K562 (cell line): ENCODE data around the gene ITGA3. TPM values are rescaled to one million over a fixed set of nuclear protein-coding genes. Genes with fewer than 3 reads are reported as not detected.

Experiments
- ADNP ChIP-seq: fragments of 200-800 bp; sonication (Bioruptor generic); IDR thresholded peaks from 2 replicates; pipeline ENCODE4 v1.6.1; 2016; ENCODE audit warnings: missing genetic modification characterization, missing compliant biosample characterization
- CBFA2T2 ChIP-seq: fragments of 450-650 bp; conservative IDR thresholded peaks from 2 replicates; pipeline ENCODE4 v1.6.1; 2017; ENCODE audit warnings: mild to moderate bottlenecking
- COPS2 ChIP-seq: fragments of 450-650 bp; conservative IDR thresholded peaks from 2 replicates; pipeline ENCODE4 v1.6.1; 2016; ENCODE audit warnings: mild to moderate bottlenecking, moderate library complexity
- CREB3L1 ChIP-seq: fragments of 450-650 bp; IDR thresholded peaks from 2 replicates; pipeline ENCODE4 v1.6.1; 2014; ENCODE audit warnings: low read depth, mild to moderate bottlenecking, moderate library complexity, borderline replicate concordance
- KDM4B ChIP-seq, 2 experiments: fragments of 450-650 bp in 1 of 2; sonication (generic) in 1 of 2; IDR thresholded peaks; 2 replicates each; pipeline ENCODE4 v1.6.1; 2016 to 2017; ENCODE audit warnings: borderline replicate concordance in 2 of 2, antibody characterized with exemption in 1 of 2, low read depth in 1 of 2, mild to moderate bottlenecking in 1 of 2
- KLF10 ChIP-seq: fragments of 250-450 bp; sonication (Bioruptor Pico); IDR thresholded peaks from 2 replicates; pipeline ENCODE4 v1.6.1; 2021; ENCODE audit warnings: matching md5 sums
- MTA1 ChIP-seq: fragments of 450-650 bp; IDR thresholded peaks from 2 replicates; pipeline ENCODE4 v1.6.1; 2017; ENCODE audit warnings: borderline replicate concordance
- MTA2 ChIP-seq: fragments of 450-650 bp; IDR thresholded peaks from 2 replicates; pipeline ENCODE4 v1.6.1; 2016; ENCODE audit warnings: low read depth
- NR4A1 ChIP-seq, 2 experiments: fragments of 250-450 bp in 1 of 2; fragments of 450-650 bp in 1 of 2; sonication (Bioruptor Pico) in 1 of 2; IDR thresholded peaks; 2 replicates each; pipeline versions ENCODE4 v1.4.0 to v1.6.1; 2016 to 2020; ENCODE audit warnings: mild to moderate bottlenecking in 2 of 2, missing compliant biosample characterization in 1 of 2, missing genetic modification characterization in 1 of 2, moderate library complexity in 1 of 2
- NUFIP1 ChIP-seq: fragments of 450-650 bp; IDR thresholded peaks from 2 replicates; pipeline ENCODE4 v1.6.1; 2018; ENCODE audit not compliant: partially characterized antibody
- SETDB1 ChIP-seq: IDR thresholded peaks from one replicate; pipeline ENCODE4 v1.6.1; 2012; ENCODE audit warnings: low read length, control low read depth, inconsistent platforms
- SLC30A9 ChIP-seq: fragments of 250-450 bp; sonication (Bioruptor Pico); IDR thresholded peaks from 2 replicates; pipeline ENCODE4 v1.8.0; 2022; ENCODE audit warnings: mild to moderate bottlenecking, moderate library complexity
- SMARCA4 ChIP-seq: fragments of 450-650 bp; IDR thresholded peaks from 2 replicates; pipeline ENCODE4 v1.6.1; 2016
- TCF3 ChIP-seq: sonication (generic); formaldehyde crosslinking; IDR thresholded peaks from 2 replicates; pipeline ENCODE4 v1.4.0; 2020; ENCODE audit warnings: mild to moderate bottlenecking, missing genetic modification reagents
- TFAM ChIP-seq: fragments of 250-450 bp; sonication (Bioruptor Pico); conservative IDR thresholded peaks from 2 replicates; pipeline ENCODE4 v1.5.0; 2021; ENCODE audit warnings: mild to moderate bottlenecking, moderate library complexity
- ZFP36 ChIP-seq: fragments of 150-350 bp; IDR thresholded peaks from 2 replicates; pipeline ENCODE4 v1.6.1; 2018; ENCODE audit warnings: low read length, low read depth; ENCODE audit not compliant: partially characterized antibody
- ZNF133 ChIP-seq: fragments of 250-450 bp; sonication (Bioruptor Pico); IDR thresholded peaks from 2 replicates; pipeline ENCODE4 v1.4.0; 2020; ENCODE audit warnings: mild to moderate bottlenecking
- ZNF165 ChIP-seq: fragments of 250-450 bp; sonication (Bioruptor Pico); IDR thresholded peaks from 2 replicates; pipeline ENCODE4 v1.4.0; 2020; ENCODE audit warnings: borderline replicate concordance
- ZNF280A ChIP-seq: fragments of 450-650 bp; IDR thresholded peaks from 2 replicates; pipeline ENCODE4 v1.6.1; 2018; ENCODE audit warnings: mild to moderate bottlenecking, low read depth; ENCODE audit not compliant: partially characterized antibody
- ZNF518B ChIP-seq: fragments of 250-450 bp; sonication (Bioruptor Pico); IDR thresholded peaks from 2 replicates; pipeline ENCODE4 v1.5.0; 2021; ENCODE audit warnings: mild to moderate bottlenecking, moderate library complexity
- ZNF589 ChIP-seq: fragments of 200-800 bp; sonication (Bioruptor generic); IDR thresholded peaks from 2 replicates; pipeline ENCODE4 v1.6.1; 2016; ENCODE audit warnings: low read depth, missing genetic modification characterization, missing compliant biosample characterization
- polyA plus RNA-seq, 8 experiments: library from polyadenylated mRNA; depleted of rRNA in 4 of 8; stranded (reverse) in 5 of 8; unstranded in 3 of 8; fragments of >200 nt; fragmentation: Nextera tagmentation in 2 of 8; fragmentation: Illumina TruSeq in 1 of 8; extraction: Ambion mirVana in 2 of 8; extraction: Trizol in 1 of 8; gene quantifications; 2 replicates each; pipeline versions ENCODE4 v1.2.1 to v1.2.3, GENCODE V29; 2011 to 2014; ENCODE audit warnings: inconsistent platforms in 1 of 8, missing spikeins in 1 of 8
- total RNA-seq, 7 experiments: library from RNA; depleted of rRNA in 6 of 7; stranded (reverse); fragments of >200 nt in 6 of 7; fragmentation: Illumina TruSeq in 2 of 7; extraction: Trizol in 2 of 7; gene quantifications; 2 replicates each; pipeline versions ENCODE4 v1.2.1 to v1.2.3, GENCODE V29; 2011 to 2021; ENCODE audit warnings: low replicate concordance in 1 of 7
- TF ChIP-seq, protein P1 (sequence below): fragments of 450-650 bp; IDR thresholded peaks from 2 replicates; pipeline ENCODE4 v1.6.1; 2016; ENCODE audit warnings: missing biosample characterization, missing genetic modification characterization

ITGA3 gene
- total and polyA plus RNA-seq, 9 of the 15 experiments (the other 6 are each of a cell fraction or from before 2014, with no cell fraction given), result 0.03 to 0.75 (median 0.14) TPM; not detected in 2

DNA sequence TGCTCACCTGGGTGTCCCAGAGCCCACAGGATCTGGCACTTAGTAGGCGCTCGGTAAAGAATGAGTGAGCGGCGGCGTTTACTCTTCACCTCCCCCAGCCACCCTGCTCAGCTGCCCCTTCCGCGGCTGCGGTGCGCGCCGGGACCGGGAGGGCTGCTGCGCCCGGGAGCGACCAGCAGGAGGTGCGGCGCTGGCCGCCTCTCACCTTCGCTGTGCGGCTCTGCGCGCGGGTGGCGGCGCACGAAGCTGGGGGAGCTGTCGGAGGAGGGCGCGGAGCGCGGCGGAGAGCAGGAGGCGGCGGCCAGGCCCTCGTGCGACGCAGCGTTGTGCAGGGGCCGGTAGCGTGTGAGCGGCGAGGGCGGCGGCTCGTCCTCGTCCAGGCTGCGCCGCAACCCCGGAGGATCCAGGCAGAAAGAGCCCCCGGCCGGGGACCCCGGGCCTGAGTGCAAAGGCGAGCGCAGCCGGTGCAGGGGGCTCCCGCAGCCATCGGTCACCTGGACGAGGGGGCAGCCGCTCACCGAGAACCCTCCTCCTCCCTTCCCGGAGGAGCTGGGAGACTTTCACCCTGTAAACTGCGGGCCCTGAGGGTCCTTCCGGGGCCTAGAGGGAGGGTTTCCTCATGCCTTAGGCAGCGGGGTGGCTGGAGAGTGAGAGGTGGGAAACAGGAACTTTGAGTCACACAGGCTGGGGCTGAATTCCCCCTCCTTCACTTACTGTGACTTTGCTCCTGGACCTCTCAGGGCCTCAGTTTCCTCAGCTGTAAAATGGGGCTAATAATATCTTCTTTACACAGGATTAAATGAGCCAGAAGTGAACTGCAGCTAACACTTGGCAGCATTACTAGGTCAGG is 61.5 kb downstream of the ITGA3 start (continued):
- TF ChIP-seq ZNF165 (no peak), SETDB1 (no peak), NUFIP1 (no peak), ZNF133 (CRISPR knock-in tag) (no peak), TFAM (CRISPR knock-in tag) (no peak), ZFP36 (peak; percentile 20), SMARCA4 (no peak), KLF10 (CRISPR knock-in tag) (no peak), CBFA2T2 (no peak), NR4A1 (CRISPR knock-in tag; IDR thresholded peaks at IDR 0.05) (no peak), NR4A1 (tag; IDR thresholded peaks at IDR 0.05) (no peak), TCF3 (no peak), CREB3L1 (no peak), ADNP (tag) (no peak), MTA1 (no peak), ZNF518B (CRISPR knock-in tag) (no peak), ZNF280A (no peak), ZNF589 (no peak), KDM4B (IDR thresholded peaks at IDR 0.05; ENCODE audit: borderline replicate concordance in 2 of 2, low read depth in 1 of 2) (no peak), COPS2 (no peak), MTA2 (no peak), SLC30A9 (CRISPR knock-in tag) (no peak)
- TF ChIP-seq, protein P1, sequence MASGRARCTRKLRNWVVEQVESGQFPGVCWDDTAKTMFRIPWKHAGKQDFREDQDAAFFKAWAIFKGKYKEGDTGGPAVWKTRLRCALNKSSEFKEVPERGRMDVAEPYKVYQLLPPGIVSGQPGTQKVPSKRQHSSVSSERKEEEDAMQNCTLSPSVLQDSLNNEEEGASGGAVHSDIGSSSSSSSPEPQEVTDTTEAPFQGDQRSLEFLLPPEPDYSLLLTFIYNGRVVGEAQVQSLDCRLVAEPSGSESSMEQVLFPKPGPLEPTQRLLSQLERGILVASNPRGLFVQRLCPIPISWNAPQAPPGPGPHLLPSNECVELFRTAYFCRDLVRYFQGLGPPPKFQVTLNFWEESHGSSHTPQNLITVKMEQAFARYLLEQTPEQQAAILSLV (tag), result no peak
